ENCODE results near the gene NDUFV3. TPM values are rescaled to one million over a fixed set of nuclear protein-coding genes. Genes with fewer than 3 reads are reported as not detected.

The NDUFV3 gene
- total RNA-seq: 100 to 1,000 TPM in 1 of 4 donors, 10 to 100 TPM in 3; 69.1 to 105 (median 88.0) TPM
- 10 to 100 TPM; 37.3 to 74.8 (median 55.0) TPM for polyA plus RNA-seq
- long read RNA-seq, donor 1, full-length matches to known transcripts: 95 of 111 reads
- long read RNA-seq, donor 1, partial matches to known transcripts: 12 of 111 reads
- long read RNA-seq, donor 1, other reads (novel, unspliced or antisense): 4 of 111 reads
- long read RNA-seq, donor 2, full-length matches to known transcripts: 161 of 185 reads
- long read RNA-seq, donor 2, partial matches to known transcripts: 14 of 185 reads
- long read RNA-seq, donor 2, other reads (novel, unspliced or antisense): 10 of 185 reads

GRCh38 chr21:42892931-42893755 lies at the start of gene NDUFV3:
Gene NDUFV3, plus strand, starts transcription at chr21:42893309. Its CDS starts 25 bp downstream, at chr21:42893334.
- 0% methylated on average over 68 to 87 of the region's 87 CpGs for WGBS, 3 donors
- TF ChIP-seq, protein P1, sequence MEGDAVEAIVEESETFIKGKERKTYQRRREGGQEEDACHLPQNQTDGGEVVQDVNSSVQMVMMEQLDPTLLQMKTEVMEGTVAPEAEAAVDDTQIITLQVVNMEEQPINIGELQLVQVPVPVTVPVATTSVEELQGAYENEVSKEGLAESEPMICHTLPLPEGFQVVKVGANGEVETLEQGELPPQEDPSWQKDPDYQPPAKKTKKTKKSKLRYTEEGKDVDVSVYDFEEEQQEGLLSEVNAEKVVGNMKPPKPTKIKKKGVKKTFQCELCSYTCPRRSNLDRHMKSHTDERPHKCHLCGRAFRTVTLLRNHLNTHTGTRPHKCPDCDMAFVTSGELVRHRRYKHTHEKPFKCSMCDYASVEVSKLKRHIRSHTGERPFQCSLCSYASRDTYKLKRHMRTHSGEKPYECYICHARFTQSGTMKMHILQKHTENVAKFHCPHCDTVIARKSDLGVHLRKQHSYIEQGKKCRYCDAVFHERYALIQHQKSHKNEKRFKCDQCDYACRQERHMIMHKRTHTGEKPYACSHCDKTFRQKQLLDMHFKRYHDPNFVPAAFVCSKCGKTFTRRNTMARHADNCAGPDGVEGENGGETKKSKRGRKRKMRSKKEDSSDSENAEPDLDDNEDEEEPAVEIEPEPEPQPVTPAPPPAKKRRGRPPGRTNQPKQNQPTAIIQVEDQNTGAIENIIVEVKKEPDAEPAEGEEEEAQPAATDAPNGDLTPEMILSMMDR (IDR thresholded peaks at IDR 0.05): no peak
- DNase-seq: peak; percentile 100

DNA sequence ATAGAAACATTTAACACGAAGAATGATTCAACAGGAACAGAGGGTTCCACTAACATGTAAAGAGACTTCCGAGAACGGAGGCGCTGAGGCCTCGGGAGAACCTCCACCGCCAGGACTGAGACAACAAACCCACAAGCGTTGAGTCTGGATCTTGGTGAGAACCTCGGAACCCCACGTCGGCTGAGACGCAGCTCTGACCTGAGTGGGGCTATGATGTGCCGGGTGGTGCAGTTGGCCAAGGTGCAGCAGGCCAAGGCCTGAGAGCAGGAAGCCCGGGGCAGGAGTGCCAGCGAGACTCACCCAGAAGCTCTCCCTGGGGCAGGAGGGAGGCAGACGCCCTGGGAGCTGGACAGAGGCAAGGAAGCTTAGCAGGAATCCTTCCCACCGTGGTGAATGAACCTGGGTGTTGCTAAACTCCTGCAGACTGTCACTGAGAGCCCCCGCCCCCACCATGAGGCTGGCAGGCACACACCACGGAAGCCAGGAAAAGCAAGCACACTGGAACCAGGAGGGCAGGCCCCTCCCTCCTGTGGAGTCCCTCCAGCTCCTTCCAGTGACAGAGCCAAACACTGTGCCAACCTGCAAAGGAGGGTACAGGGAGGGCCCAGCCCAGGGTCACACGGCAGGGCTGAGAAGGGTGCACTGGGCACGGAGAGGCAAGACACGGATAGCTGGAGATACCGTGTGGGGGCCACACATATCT lies 48.5 kb upstream of the NDUFV3 start:
- Histone ChIP-seq H3K4me3 (no peak overlapping the region), H3K27me3 (ENCODE audit: insufficient read depth in 3 of 3, low read length in 2 of 3) (no peaks in the 10 kb centered on the region), H3K4me1 (peaks cover 9% of the 10 kb centered on the region), H3K9me3 (no peaks in the 10 kb centered on the region), H3K27ac (peak overlapping the region; percentile 9), H3K36me3 (ENCODE audit: insufficient read depth in 1 of 2, low read depth in 1 of 2) (peaks cover 6 to 68% of the 10 kb centered on the region in 2 donors)
- intact Hi-C loops (cut with DNase I): no loop called here
- TF ChIP-seq, protein P1 (IDR thresholded peaks at IDR 0.05): no peak
- DNase-seq (peak; percentile 43 to 82), ATAC-seq (peak; percentile 71 to 92 (median 82))
- WGBS, 3 donors: 49 to 69% (median 57%) methylated on average over 22 of the region's 22 CpGs

More at GRCh38 chr21:42892931-42893755, at the start of gene NDUFV3:
- Histone ChIP-seq H3K9me3 (no peaks in the 10 kb centered on the region), H3K4me3 (peak within 1 kb of the TSS; percentile 82), H3K27me3 (ENCODE audit: insufficient read depth in 3 of 3, low read length in 2 of 3) (no peaks in the 10 kb centered on the region), H3K27ac (peak within 1 kb of the TSS; percentile 97), H3K36me3 (ENCODE audit: insufficient read depth in 1 of 2, low read depth in 1 of 2) (peaks cover 0 to 27% of the 10 kb centered on the region in 2 donors), H3K4me1 (peaks cover 4% of the 10 kb centered on the region)
- peak; percentile 96 to 98 (median 98) for ATAC-seq
- intact Hi-C loops (cut with DNase I): loop anchor here in 1 of 2 donors (10.0 kb wide), 1 partner anchor 82 kb away; the partner anchor contains the start of gene PKNOX1

- H3K9me3 ChIP-seq: no peaks in the 10 kb centered on the region
- ATAC-seq: peak in 3 of 4 donors; percentile 54 to 77 (median 70)
- intact Hi-C loops (cut with DNase I): no loop called here
- peaks cover 9% of the 10 kb centered on the region for H3K4me1 ChIP-seq
- peak in 1 of 2 donors; percentile 66 for DNase-seq
- H3K36me3 ChIP-seq (ENCODE audit: insufficient read depth in 1 of 2, low read depth in 1 of 2): peaks cover 4 to 69% of the 10 kb centered on the region in 2 donors
- H3K27me3 ChIP-seq (ENCODE audit: insufficient read depth in 3 of 3, low read length in 2 of 3): no peaks in the 10 kb centered on the region
- no peak overlapping the region for H3K27ac ChIP-seq
- 60 to 74% (median 63%) methylated on average over 21 of the region's 21 CpGs for WGBS, 3 donors
- H3K4me3 ChIP-seq: no peak overlapping the region
- TF ChIP-seq, protein P1 (IDR thresholded peaks at IDR 0.05): no peak
These were observed 47.7 kb upstream of the NDUFV3 start for GRCh38 chr21:42845296-42845965.

DNA sequence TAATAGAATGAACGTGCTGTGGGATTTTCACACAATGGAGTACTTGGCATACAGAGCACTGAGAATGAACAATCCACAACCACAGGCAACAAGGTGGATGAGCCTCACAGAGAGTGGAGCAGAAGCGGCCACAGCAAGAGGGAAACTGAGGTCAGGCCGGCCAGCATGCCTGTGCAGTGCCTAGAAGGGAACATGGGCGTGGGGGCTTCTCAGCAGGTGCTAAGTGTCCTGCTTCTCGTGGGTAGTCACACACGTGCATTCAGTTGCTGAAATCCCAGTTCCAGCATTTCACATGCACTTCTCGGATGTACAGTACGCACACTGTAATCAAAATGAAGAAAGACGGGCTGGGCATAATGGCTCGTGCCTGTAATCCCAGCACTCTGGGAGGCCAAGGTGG lies 46.9 kb upstream of the NDUFV3 start:
- WGBS, 3 donors: 92 to 95% (median 94%) methylated on average over 10 of the region's 10 CpGs

More for the DNA sequence above, 46.9 kb upstream of the NDUFV3 start:
- Histone ChIP-seq H3K27ac (no peak overlapping the region), H3K9me3 (no peaks in the 10 kb centered on the region), H3K36me3 (ENCODE audit: insufficient read depth in 1 of 2, low read depth in 1 of 2) (peaks cover 4 to 65% of the 10 kb centered on the region in 2 donors), H3K4me1 (peaks cover 9% of the 10 kb centered on the region), H3K4me3 (no peak overlapping the region), H3K27me3 (ENCODE audit: insufficient read depth in 3 of 3, low read length in 2 of 3) (no peaks in the 10 kb centered on the region)
- no peak for ATAC-seq
- TF ChIP-seq, protein P1 (IDR thresholded peaks at IDR 0.05): no peak
- DNase-seq: no peak
- intact Hi-C loops (cut with DNase I): no loop called here
